HG02840 (cell line): ENCODE results near the gene RGS7.
"Not testable (repeated sequence)": the region's sequence is repeated elsewhere in the genome, so short reads cannot be mapped to it uniquely, and the experiment has no call there.

Source experiments
- ATAC-seq: cut with Tn5 transposase; IDR thresholded peaks from one replicate; pipeline ENCODE4 v1.9.1; 2021; ENCODE audit warnings: mild to moderate bottlenecking, moderate library complexity, moderate number of reproducible peaks; ENCODE audit not compliant: unreplicated experiment, low FRiP score

Gene RGS7

GRCh38 chr1:240765732-240766363 is 591.2 kb downstream of the RGS7 start:
- no peak for ATAC-seq

GRCh38 chr1:240763771-240764170 is 593.2 kb downstream of the RGS7 start:
- ATAC-seq: no peak

GRCh38 chr1:240763095-240763494 is 593.9 kb downstream of the RGS7 start:
- not testable (repeated sequence) for ATAC-seq

- ATAC-seq: not testable (repeated sequence)
These were observed 594.5 kb downstream of the RGS7 start for GRCh38 chr1:240762471-240762987.

- ATAC-seq: not testable (repeated sequence)
These were observed 598.2 kb downstream of the RGS7 start for GRCh38 chr1:240758777-240759176.

GRCh38 chr1:240758296-240758695 is 598.7 kb downstream of the RGS7 start:
- no peak for ATAC-seq

- no peak for ATAC-seq
These were observed 609.1 kb downstream of the RGS7 start for GRCh38 chr1:240747907-240748306.

GRCh38 chr1:240743705-240744104 is 613.3 kb downstream of the RGS7 start:
- ATAC-seq: no peak

GRCh38 chr1:240739754-240740153 is 617.3 kb downstream of the RGS7 start:
- no peak for ATAC-seq

- ATAC-seq: no peak
These were observed 617.9 kb downstream of the RGS7 start for GRCh38 chr1:240739139-240739538.

- ATAC-seq: no peak
These were observed 619.2 kb downstream of the RGS7 start for GRCh38 chr1:240737766-240738265.

GRCh38 chr1:240737298-240737697 is 619.7 kb downstream of the RGS7 start:
- no peak for ATAC-seq

GRCh38 chr1:240734705-240735104 is 622.3 kb downstream of the RGS7 start:
- not testable (repeated sequence) for ATAC-seq

GRCh38 chr1:240734001-240734400 is 623.0 kb downstream of the RGS7 start:
- no peak for ATAC-seq

GRCh38 chr1:240732390-240732789 is 624.6 kb downstream of the RGS7 start:
- peak; percentile 73 for ATAC-seq
